Nephron (organoid): ENCODE measurements around the gene RAB40A.

Source experiments
- H3K27ac Mint-ChIP-seq, 3 experiments: 2 replicates each; pipeline ENCODE4 v1.8.0; 2020; ENCODE audit warnings: mixed read lengths in 3 of 3, mild to moderate bottlenecking in 2 of 3, moderate library complexity in 1 of 3
- H3K27me3 Mint-ChIP-seq: 2 replicates; pipeline ENCODE4 v1.8.0; 2021; ENCODE audit warnings: low read depth, mild to moderate bottlenecking, moderate library complexity, mixed read lengths
- H3K36me3 Mint-ChIP-seq: 2 replicates; pipeline ENCODE4 v1.8.0; 2020; ENCODE audit warnings: low read depth, mixed read lengths
- H3K4me1 Mint-ChIP-seq: 2 replicates; pipeline ENCODE4 v1.8.0; 2020; ENCODE audit warnings: mixed read lengths
- H3K4me3 Mint-ChIP-seq, 3 experiments: 2 replicates each; pipeline ENCODE4 v1.8.0; 2020; ENCODE audit warnings: mild to moderate bottlenecking in 3 of 3, mixed read lengths in 3 of 3, moderate library complexity in 2 of 3
- H3K9me3 Mint-ChIP-seq: 2 replicates; pipeline ENCODE4 v1.8.0; 2020; ENCODE audit warnings: mixed read lengths
- CTCF ChIP-seq, 3 experiments: fragments of 200-600 bp; sonication (generic); IDR thresholded peaks; one replicate each; pipeline ENCODE4 v1.5.0; 2021; ENCODE audit warnings: antibody characterized with exemption in 3 of 3; ENCODE audit not compliant: unreplicated experiment in 3 of 3

The RAB40A gene

GRCh38 chrX:103519389-103519788, at the start of gene RAB40A:
RAB40A (minus strand) TSS chrX:103519489; CDS start chrX:103500756, 18,733 bp downstream.
- Mint-ChIP-seq H3K9me3 (no peaks in the 10 kb centered on the region), H3K27me3 (no peaks in the 10 kb centered on the region), H3K4me1 (no peaks in the 10 kb centered on the region), H3K4me3 (no peak within 1 kb of the TSS), H3K36me3 (no peaks in the 10 kb centered on the region), H3K27ac (no peak within 1 kb of the TSS)
- TF ChIP-seq CTCF (IDR thresholded peaks at IDR 0.05; ENCODE audit: unreplicated experiment in 3 of 3), result no peak

GRCh38 chrX:103565752-103566151, 46.5 kb upstream of the RAB40A start:
- H3K4me1 Mint-ChIP-seq, result no peaks in the 10 kb centered on the region
- H3K27ac Mint-ChIP-seq, result no peak overlapping the region
- H3K27me3 Mint-ChIP-seq, result no peaks in the 10 kb centered on the region
- no peaks in the 10 kb centered on the region for H3K36me3 Mint-ChIP-seq
- no peak overlapping the region for H3K4me3 Mint-ChIP-seq
- no peaks in the 10 kb centered on the region for H3K9me3 Mint-ChIP-seq
- TF ChIP-seq CTCF (IDR thresholded peaks at IDR 0.05; ENCODE audit: unreplicated experiment in 3 of 3), result no peak

GRCh38 chrX:103565197-103565596, 45.9 kb upstream of the RAB40A start:
- TF ChIP-seq CTCF (IDR thresholded peaks at IDR 0.05; ENCODE audit: unreplicated experiment in 3 of 3), result no peak
- Mint-ChIP-seq H3K27me3 (peaks cover 5% of the 10 kb centered on the region), H3K4me1 (no peaks in the 10 kb centered on the region), H3K9me3 (no peaks in the 10 kb centered on the region), H3K27ac (no peak overlapping the region), H3K4me3 (no peak overlapping the region), H3K36me3 (no peaks in the 10 kb centered on the region)

- peaks cover 5% of the 10 kb centered on the region for H3K27me3 Mint-ChIP-seq
These were observed 43.5 kb upstream of the RAB40A start for GRCh38 chrX:103562801-103563200.

GRCh38 chrX:103560256-103560655, 41.0 kb upstream of the RAB40A start:
- Mint-ChIP-seq H3K9me3 (no peaks in the 10 kb centered on the region), H3K4me3 (no peak overlapping the region)

More at GRCh38 chrX:103562801-103563200, 43.5 kb upstream of the RAB40A start:
- Mint-ChIP-seq H3K36me3 (no peaks in the 10 kb centered on the region), H3K4me1 (no peaks in the 10 kb centered on the region), H3K9me3 (no peaks in the 10 kb centered on the region), H3K4me3 (no peak overlapping the region), H3K27ac (no peak overlapping the region)
- no peak for TF ChIP-seq CTCF (IDR thresholded peaks at IDR 0.05; ENCODE audit: unreplicated experiment in 3 of 3)

More at GRCh38 chrX:103560256-103560655, 41.0 kb upstream of the RAB40A start:
- H3K27me3 Mint-ChIP-seq, result peaks cover 5% of the 10 kb centered on the region
- TF ChIP-seq CTCF (IDR thresholded peaks at IDR 0.05; ENCODE audit: unreplicated experiment in 3 of 3), result no peak
- no peak overlapping the region for H3K27ac Mint-ChIP-seq
- H3K4me1 Mint-ChIP-seq, result no peaks in the 10 kb centered on the region
- no peaks in the 10 kb centered on the region for H3K36me3 Mint-ChIP-seq
